Effector memory CD4-positive, alpha-beta T cell (primary cell): ENCODE measurements around the gene DBI.

Experiments
- DNase-seq, 3 donors: peaks; one replicate each; pipeline ENCODE4 v3.0.0-alpha.2; 2020
- H3K27ac ChIP-seq: 2 replicates; pipeline ENCODE4 v1.7.0; 2013; ENCODE audit warnings: mild to moderate bottlenecking, low read length, moderate library complexity; ENCODE audit not compliant: insufficient read depth, poor library complexity, severe bottlenecking
- H3K27me3 ChIP-seq: replicated peaks from 2 replicates; pipeline ENCODE4 v1.7.0; 2013; ENCODE audit warnings: mild to moderate bottlenecking, low read length; ENCODE audit not compliant: insufficient read depth, control insufficient read depth, poor library complexity, severe bottlenecking
- H3K36me3 ChIP-seq: 2 replicates; pipeline ENCODE4 v1.7.0; 2013; ENCODE audit warnings: mild to moderate bottlenecking, low read length, moderate library complexity; ENCODE audit not compliant: control insufficient read depth, insufficient read depth
- H3K4me1 ChIP-seq: 2 replicates; pipeline ENCODE4 v1.7.0; 2013; ENCODE audit warnings: low read length, mild to moderate bottlenecking; ENCODE audit not compliant: control insufficient read depth, insufficient read depth, poor library complexity, severe bottlenecking
- H3K4me3 ChIP-seq: 2 replicates; pipeline ENCODE4 v1.7.0; 2013; ENCODE audit warnings: low read length, low read depth, mild to moderate bottlenecking; ENCODE audit not compliant: insufficient read depth, poor library complexity, severe bottlenecking
- H3K9me3 ChIP-seq: 2 replicates; pipeline ENCODE4 v1.7.0; 2013; ENCODE audit warnings: mild to moderate bottlenecking, low read length, moderate library complexity; ENCODE audit not compliant: control insufficient read depth

DBI gene

DNA sequence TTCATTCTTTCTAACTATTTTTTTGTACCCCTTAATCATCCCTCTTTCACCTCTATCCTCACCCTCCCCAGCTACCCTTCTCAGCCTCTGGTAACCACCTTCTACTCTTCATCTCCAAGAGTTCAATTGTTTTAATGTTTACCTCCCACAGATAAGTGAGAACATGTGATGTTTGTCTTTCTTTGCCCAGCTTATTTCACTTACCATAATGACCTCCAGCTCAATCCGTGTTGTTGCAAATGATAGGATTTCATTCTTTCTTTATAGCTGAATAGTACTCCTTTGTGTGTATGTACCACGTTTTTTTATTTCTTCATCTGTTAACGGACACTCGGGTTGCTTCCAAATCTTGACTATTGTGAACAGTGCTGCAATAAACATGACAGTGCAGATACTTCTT, 42.7 kb downstream of the DBI start:
- H3K27me3 ChIP-seq = no peaks in the 10 kb centered on the region
- no peaks in the 10 kb centered on the region for H3K4me1 ChIP-seq
- no peak for DNase-seq
- H3K36me3 ChIP-seq = no peaks in the 10 kb centered on the region
- no peak overlapping the region for H3K27ac ChIP-seq
- no peak overlapping the region for H3K4me3 ChIP-seq
- no peaks in the 10 kb centered on the region for H3K9me3 ChIP-seq

- H3K9me3 ChIP-seq = no peaks in the 10 kb centered on the region
- H3K27ac ChIP-seq = no peak overlapping the region
- H3K27me3 ChIP-seq = peaks cover 3% of the 10 kb centered on the region
- no peaks in the 10 kb centered on the region for H3K36me3 ChIP-seq
- DNase-seq = no peak
- H3K4me1 ChIP-seq = no peaks in the 10 kb centered on the region
- H3K4me3 ChIP-seq = no peak overlapping the region
Measured at GRCh38 chr2:119414894-119415293, 48.1 kb downstream of the DBI start.

- peaks cover 3% of the 10 kb centered on the region for H3K27me3 ChIP-seq
- no peak for DNase-seq
Measured at GRCh38 chr2:119415630-119416029, 48.9 kb downstream of the DBI start.

DNA sequence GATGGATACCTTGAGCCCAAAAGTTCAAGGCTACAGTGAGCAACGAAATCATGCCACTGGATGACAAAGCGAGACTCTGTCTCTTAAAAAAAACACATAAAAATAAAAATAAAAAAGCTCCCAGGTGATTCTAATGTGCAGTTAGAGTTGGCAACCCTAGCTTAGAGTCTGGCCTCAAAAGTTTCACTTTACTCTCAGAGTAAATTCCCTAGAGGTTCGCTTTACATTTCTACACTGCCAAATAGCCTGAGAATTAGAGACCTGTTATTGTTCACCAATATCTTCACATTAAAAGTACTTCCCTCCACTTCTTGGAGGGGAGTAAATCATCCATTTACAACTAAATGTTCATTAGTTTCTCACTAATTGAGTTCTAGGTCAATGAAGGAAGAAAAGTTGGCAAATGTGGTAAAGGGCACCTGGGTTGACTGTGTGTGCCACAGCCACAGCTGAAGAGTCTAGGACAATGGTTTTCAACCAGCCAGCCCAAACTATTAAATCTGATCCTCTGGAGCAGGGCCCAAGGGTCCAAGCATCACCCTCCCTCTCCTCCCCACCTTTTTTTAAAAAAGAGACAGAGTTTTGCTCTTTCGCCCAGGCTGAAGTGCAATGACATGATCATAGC, 49.6 kb downstream of the DBI start:
- Histone ChIP-seq H3K4me1 (no peaks in the 10 kb centered on the region), H3K9me3 (no peaks in the 10 kb centered on the region), H3K36me3 (no peaks in the 10 kb centered on the region), H3K4me3 (no peak overlapping the region), H3K27me3 (peaks cover 3% of the 10 kb centered on the region), H3K27ac (no peak overlapping the region)
- no peak for DNase-seq

More at GRCh38 chr2:119415630-119416029, 48.9 kb downstream of the DBI start:
- Histone ChIP-seq H3K27ac (no peak overlapping the region), H3K9me3 (no peaks in the 10 kb centered on the region), H3K4me1 (no peaks in the 10 kb centered on the region), H3K36me3 (no peaks in the 10 kb centered on the region), H3K4me3 (no peak overlapping the region)

DNA sequence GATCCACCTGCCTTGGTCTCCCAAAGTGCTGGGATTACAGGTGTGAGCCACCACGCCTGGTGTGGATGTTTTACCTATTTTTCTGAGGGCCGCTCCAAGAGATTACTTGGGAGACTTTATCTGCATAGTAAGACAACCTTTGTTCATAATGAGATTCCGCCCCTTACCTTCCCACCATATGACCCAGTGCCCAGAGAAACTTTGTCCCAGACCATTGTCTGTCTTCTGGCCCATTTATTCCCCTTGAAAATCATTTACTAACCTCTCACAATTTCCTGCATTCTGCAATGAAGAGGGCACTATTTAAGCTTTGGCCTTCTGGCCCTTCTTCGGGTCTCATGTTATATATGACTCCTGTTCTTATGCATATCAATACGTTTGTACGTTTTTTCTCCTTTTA, 51.1 kb downstream of the DBI start:
- no peaks in the 10 kb centered on the region for H3K9me3 ChIP-seq
- no peaks in the 10 kb centered on the region for H3K4me1 ChIP-seq
- H3K4me3 ChIP-seq = no peak overlapping the region
- peaks cover 3% of the 10 kb centered on the region for H3K27me3 ChIP-seq
- H3K27ac ChIP-seq = no peak overlapping the region
- DNase-seq = no peak
- H3K36me3 ChIP-seq = no peaks in the 10 kb centered on the region

- Histone ChIP-seq H3K36me3 (no peaks in the 10 kb centered on the region), H3K9me3 (no peaks in the 10 kb centered on the region), H3K27me3 (peaks cover 3% of the 10 kb centered on the region), H3K4me3 (no peak overlapping the region), H3K27ac (no peak overlapping the region), H3K4me1 (no peaks in the 10 kb centered on the region)
- DNase-seq = no peak
Measured at GRCh38 chr2:119419065-119419464, 52.3 kb downstream of the DBI start.

GRCh38 chr2:119419803-119420508, 53.2 kb downstream of the DBI start:
- no peaks in the 10 kb centered on the region for H3K4me1 ChIP-seq
- DNase-seq = no peak
- no peaks in the 10 kb centered on the region for H3K9me3 ChIP-seq
- no peak overlapping the region for H3K27ac ChIP-seq
- H3K4me3 ChIP-seq = no peak overlapping the region
- peaks cover 3% of the 10 kb centered on the region for H3K27me3 ChIP-seq
- no peaks in the 10 kb centered on the region for H3K36me3 ChIP-seq

- Histone ChIP-seq H3K27ac (no peak overlapping the region), H3K4me1 (no peaks in the 10 kb centered on the region)
Measured at GRCh38 chr2:119421304-119421703, 54.5 kb downstream of the DBI start.

DNA sequence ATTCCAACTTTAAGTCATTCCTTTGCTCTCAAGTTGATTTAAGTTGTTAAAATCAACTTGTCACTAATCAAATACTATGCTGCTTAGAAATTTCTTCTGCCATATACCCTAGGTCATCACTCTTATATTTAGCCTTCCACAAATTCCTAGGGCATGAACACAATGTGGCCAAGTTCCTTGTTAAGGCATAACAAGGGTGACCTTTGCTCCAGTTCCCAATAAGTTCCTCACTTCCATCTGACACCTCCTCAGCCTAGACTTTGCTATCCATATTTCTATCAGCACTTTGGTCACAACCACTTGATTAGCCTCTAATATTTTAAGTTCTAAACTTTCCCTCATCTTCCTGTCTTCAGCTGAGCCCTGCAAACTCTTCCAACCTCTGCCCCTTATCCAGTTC, 55.0 kb downstream of the DBI start:
- H3K27me3 ChIP-seq = peaks cover 7% of the 10 kb centered on the region
- H3K4me1 ChIP-seq = no peaks in the 10 kb centered on the region

More at GRCh38 chr2:119421304-119421703, 54.5 kb downstream of the DBI start:
- DNase-seq = no peak
- Histone ChIP-seq H3K27me3 (peaks cover 6% of the 10 kb centered on the region), H3K4me3 (no peak overlapping the region), H3K9me3 (no peaks in the 10 kb centered on the region), H3K36me3 (no peaks in the 10 kb centered on the region)

More for the DNA sequence above, 55.0 kb downstream of the DBI start:
- Histone ChIP-seq H3K9me3 (no peaks in the 10 kb centered on the region), H3K4me3 (no peak overlapping the region), H3K27ac (no peak overlapping the region), H3K36me3 (no peaks in the 10 kb centered on the region)
- DNase-seq = no peak
